Choroid plexus epithelial cell (primary cell): ENCODE measurements around the gene NKD1.
A peak's percentile ranks its signal among the peaks of the same experiment; 100 is the strongest.

ENCODE experiments used
- DNase-seq: peaks from one replicate; pipeline ENCODE4 v3.0.0-alpha.2; 2010; ENCODE audit warnings: low read depth
- H3K4me3 ChIP-seq: 2 replicates; pipeline ENCODE4 v1.5.1; 2011; ENCODE audit warnings: low read depth, mild to moderate bottlenecking, control low read depth, low read length, moderate library complexity
- CTCF ChIP-seq: conservative IDR thresholded peaks from 2 replicates; pipeline ENCODE4 v1.5.1; 2011; ENCODE audit warnings: low read depth, mild to moderate bottlenecking, control low read depth, inconsistent platforms, low read length, moderate library complexity

NKD1 gene

GRCh38 chr16:50643192-50643591 is 95.0 kb downstream of the NKD1 start:
- TF ChIP-seq CTCF, result no peak
- no peak for DNase-seq
- no peak overlapping the region for H3K4me3 ChIP-seq

DNA sequence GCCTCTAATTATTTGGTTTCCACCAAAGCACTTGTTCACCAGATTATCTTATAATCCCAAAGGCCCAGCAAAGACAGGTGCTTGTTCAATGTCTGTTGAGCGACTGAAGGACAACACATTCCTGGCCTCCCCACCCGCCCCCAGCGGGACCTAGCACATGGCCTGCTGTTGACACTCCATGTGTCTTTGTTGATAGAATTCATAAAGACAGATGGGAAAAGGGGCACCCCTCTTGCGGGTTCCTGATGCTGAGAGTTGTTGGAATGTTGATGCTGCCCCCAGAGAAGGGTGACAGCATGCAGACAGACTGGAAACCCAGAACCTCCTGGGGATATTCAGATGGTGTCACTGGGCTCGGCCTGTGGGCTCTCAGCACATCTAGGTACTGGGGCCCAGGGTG is 96.0 kb downstream of the NKD1 start:
- DNase-seq, result no peak
- TF ChIP-seq CTCF, result no peak
- H3K4me3 ChIP-seq, result no peak overlapping the region

- no peak overlapping the region for H3K4me3 ChIP-seq
- peak; percentile 38 for TF ChIP-seq CTCF
- DNase-seq, result peak; percentile 21
These were observed 96.5 kb downstream of the NKD1 start for GRCh38 chr16:50644729-50645128.

DNA sequence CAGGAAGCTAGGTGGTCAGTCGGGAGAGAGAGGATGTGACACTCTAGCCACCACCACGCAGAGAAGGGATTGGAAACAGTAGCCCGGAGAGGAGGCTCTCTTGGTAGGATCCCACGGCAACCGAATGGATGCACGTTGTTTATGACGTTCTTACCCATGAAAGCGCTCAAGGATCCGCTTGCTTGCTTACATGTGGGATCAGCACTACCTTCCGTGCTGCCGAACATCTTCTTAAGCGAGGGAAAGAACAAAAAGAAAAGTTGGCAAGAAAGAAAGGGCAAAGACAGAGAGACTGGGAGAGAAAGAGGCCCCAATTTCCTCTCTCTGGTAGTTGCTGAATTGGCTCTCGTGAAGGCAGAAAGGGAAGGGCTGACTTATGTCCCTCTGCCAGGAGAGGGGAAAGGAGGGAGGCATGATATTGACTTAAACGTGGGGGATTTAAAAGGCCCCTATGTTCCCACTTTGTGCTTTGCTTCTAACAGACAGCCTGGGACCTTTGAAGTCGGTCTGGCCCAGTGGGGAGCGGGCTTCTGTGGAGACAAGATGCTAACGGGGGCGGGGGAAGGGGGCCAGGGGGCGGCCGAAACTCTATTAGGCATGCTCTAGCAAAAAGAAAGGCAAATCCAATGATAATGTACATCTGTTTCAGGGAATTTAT is 97.5 kb downstream of the NKD1 start:
- TF ChIP-seq CTCF, result no peak
- no peak for DNase-seq
- H3K4me3 ChIP-seq, result no peak overlapping the region

DNA sequence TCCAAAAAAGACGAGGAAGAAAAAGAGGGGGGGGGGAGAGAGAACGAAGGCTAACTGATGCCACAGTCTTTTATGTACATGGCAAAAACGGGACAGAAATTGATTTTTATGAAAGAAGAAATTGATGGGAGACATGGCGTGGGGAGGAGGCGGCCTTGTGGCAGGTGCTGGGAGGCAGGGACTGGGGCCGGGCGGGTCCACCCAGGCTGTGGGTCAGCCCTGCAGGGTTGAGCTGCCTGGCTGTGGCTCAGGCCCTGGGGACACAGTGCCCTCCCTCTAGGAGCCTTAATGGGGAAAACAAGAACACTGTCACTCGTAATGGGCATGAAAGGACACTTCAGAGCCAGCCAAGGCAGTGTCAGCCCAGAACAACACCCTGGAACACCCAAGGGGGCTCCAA is 98.1 kb downstream of the NKD1 start:
- no peak overlapping the region for H3K4me3 ChIP-seq
- no peak for TF ChIP-seq CTCF
- no peak for DNase-seq

DNA sequence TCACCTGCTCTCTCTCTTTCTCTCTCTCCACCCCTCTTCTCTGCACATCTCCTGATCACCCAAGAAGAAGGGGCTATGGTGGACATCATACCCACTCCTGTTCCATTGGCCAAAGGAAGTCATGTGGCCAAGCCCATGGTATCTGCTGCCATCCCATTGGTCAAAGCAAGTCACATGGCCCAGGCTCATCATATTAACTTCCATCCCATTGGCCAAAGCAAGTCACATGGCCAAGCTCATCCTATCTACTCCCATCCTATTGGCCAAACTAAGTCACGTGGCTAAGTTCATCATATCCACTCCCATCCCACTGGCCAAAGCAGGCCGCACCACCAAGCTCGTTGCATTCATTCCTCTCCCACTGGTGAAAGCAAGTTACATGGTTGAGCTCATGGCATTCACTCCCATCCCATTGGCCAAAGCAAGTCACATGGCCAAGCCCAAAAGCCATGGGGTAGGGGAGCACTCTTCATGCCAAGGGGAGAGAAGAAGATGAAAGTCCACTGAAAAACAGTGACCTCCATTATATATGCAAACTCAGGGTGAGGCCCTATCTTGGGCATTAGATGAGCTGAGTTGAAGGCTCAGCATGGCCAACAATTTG is 103.7 kb downstream of the NKD1 start:
- no peak overlapping the region for H3K4me3 ChIP-seq
- TF ChIP-seq CTCF, result no peak
- no peak for DNase-seq

GRCh38 chr16:50652836-50653425 is 104.7 kb downstream of the NKD1 start:
- no peak overlapping the region for H3K4me3 ChIP-seq
- DNase-seq, result no peak
- no peak for TF ChIP-seq CTCF
